Esophagus muscularis mucosa (tissue), 4 donors: ENCODE measurements around the gene ENOPH1. TPM values are rescaled to one million over a fixed set of nuclear protein-coding genes. Genes with fewer than 3 reads are reported as not detected.

ENCODE experiments used
- DNase-seq: peaks from one replicate; pipeline ENCODE4 v3.0.0-alpha.2; 2017; ENCODE audit errors: extremely low spot score
- H3K27ac ChIP-seq, 4 donors: fragments of 200-600 bp; sonication (generic); replicated peaks in 1 of 4; 1 replicate in 3 of 4; 2 replicates in 1 of 4; pipeline ENCODE4 v1.5.1; 2016 to 2019; ENCODE audit warnings: mild to moderate bottlenecking in 1 of 4
- H3K27me3 ChIP-seq, 4 donors: fragments of 200-600 bp; sonication (generic); one replicate each; pipeline versions ENCODE4 v1.5.1 to v1.6.0; 2016 to 2019
- H3K36me3 ChIP-seq, 4 donors: fragments of 200-600 bp; sonication (generic); one replicate each; pipeline ENCODE4 v1.5.1; 2016 to 2019
- H3K4me1 ChIP-seq, 4 donors: fragments of 200-600 bp; sonication (generic); one replicate each; pipeline ENCODE4 v1.5.1; 2016 to 2019
- H3K4me3 ChIP-seq, 4 donors: fragments of 200-600 bp; sonication (generic); 1 replicate in 2 of 4; 2 replicates in 2 of 4; pipeline ENCODE4 v1.5.1; 2016 to 2019; ENCODE audit warnings: mild to moderate bottlenecking in 4 of 4, moderate library complexity in 1 of 4
- H3K9me3 ChIP-seq, 4 donors: fragments of 200-600 bp; sonication (generic); 1 replicate in 3 of 4; 2 replicates in 1 of 4; pipeline ENCODE4 v1.5.1; 2016 to 2019
- CTCF ChIP-seq, 3 experiments: fragments of 200-600 bp in 2 of 3; fragments of 450-650 bp in 1 of 3; sonication (generic) in 2 of 3; IDR thresholded peaks; one replicate each; pipeline ENCODE4 v1.5.1; 2017 to 2019; ENCODE audit warnings: antibody characterized with exemption in 3 of 3, mild to moderate bottlenecking in 2 of 3, moderate library complexity in 1 of 3
- EP300 ChIP-seq: sonication (generic); formaldehyde crosslinking; IDR thresholded peaks from one replicate; pipeline ENCODE4 v1.6.1; 2017; ENCODE audit warnings: antibody characterized with exemption
- POLR2A ChIP-seq: fragments of 450-650 bp; IDR thresholded peaks from one replicate; pipeline ENCODE4 v1.6.1; 2017; ENCODE audit warnings: antibody characterized with exemption, moderate library complexity, mild to moderate bottlenecking, low read depth
- POLR2AphosphoS5 ChIP-seq, 2 donors: sonication (generic); formaldehyde crosslinking; IDR thresholded peaks; one replicate each; pipeline ENCODE4 v1.6.1; 2017; ENCODE audit warnings: antibody characterized with exemption in 2 of 2
- WGBS: methylation state at CpG from one replicate; pipeline ENCODE4 v1.1.5; 2018; 5-methylcytosine and 5-hydroxymethylcytosine counted together
- intact Hi-C: fragments of 100-400 bp; cut with DNase I; formaldehyde crosslinking; loops from one replicate; pipeline ENCODE4 v1.15.1; 2023
- small RNA-seq, 3 donors: library from RNA; depleted of rRNA; stranded (forward); fragments of <200 nt; gene quantifications; one replicate each; pipeline ENCODE3, GENCODE V24; 2016
- total RNA-seq, 4 donors: library from RNA; depleted of rRNA; stranded (reverse); fragments of >200 nt; gene quantifications; one replicate each; pipeline versions ENCODE4 v1.1.0 to v1.2.1, GENCODE V29; 2016

ENOPH1 gene
- total RNA-seq, 4 donors from 2014 or later: 17.4 to 26.4 (median 22.4) TPM

- TF ChIP-seq EP300 (no peak), CTCF (IDR thresholded peaks at IDR 0.05) (no peak), POLR2AphosphoS5 (IDR thresholded peaks at IDR 0.05) (no peak), POLR2A (no peak)
- peaks cover 0 to 5% (median 0%) of the 10 kb centered on the region in 4 donors for H3K27me3 ChIP-seq
- WGBS: 58% methylated on average over 5 of the region's 5 CpGs
Observed at GRCh38 chr4:82508806-82509428, 78.5 kb downstream of the ENOPH1 start.

GRCh38 chr4:82510216-82510615, 79.8 kb downstream of the ENOPH1 start:
- H3K27ac ChIP-seq: no peak overlapping the region
- WGBS: 99% methylated on average over 3 of the region's 3 CpGs

More at GRCh38 chr4:82508806-82509428, 78.5 kb downstream of the ENOPH1 start:
- Histone ChIP-seq H3K4me3 (no peak overlapping the region), H3K27ac (no peak overlapping the region), H3K9me3 (no peaks in the 10 kb centered on the region), H3K4me1 (no peaks in the 10 kb centered on the region), H3K36me3 (peaks cover 0 to 6% (median 0%) of the 10 kb centered on the region in 4 donors)
- DNase-seq: no peak
- intact Hi-C loops: no loop called here

More at GRCh38 chr4:82510216-82510615, 79.8 kb downstream of the ENOPH1 start:
- Histone ChIP-seq H3K4me1 (no peaks in the 10 kb centered on the region), H3K9me3 (no peaks in the 10 kb centered on the region), H3K4me3 (no peak overlapping the region), H3K36me3 (no peaks in the 10 kb centered on the region), H3K27me3 (no peaks in the 10 kb centered on the region)
- intact Hi-C loops: no loop called here
- TF ChIP-seq POLR2AphosphoS5 (IDR thresholded peaks at IDR 0.05) (no peak), EP300 (no peak), POLR2A (no peak), CTCF (IDR thresholded peaks at IDR 0.05) (no peak)
- no peak for DNase-seq

Small RNA genes within 50 kb of the gene (small RNA-seq; reads per million reads assigned to genes)
- gene RF00150: 0 to 0.17 (median 0) reads per million in 3 donors

Other genes with a start within 250 kb of the ENOPH1 start
- 10 to 100 TPM; 53.9 to 85.6 (median 69.0) TPM for gene HNRNPD, start 56.6 kb upstream of the ENOPH1 start, total RNA-seq
- gene HNRNPDL, start 128 bp upstream of the ENOPH1 start, total RNA-seq: 100 to 1,000 TPM; 135 to 227 (median 154) TPM
- gene TMEM150C, start 131.4 kb downstream of the ENOPH1 start, total RNA-seq: 1 to 10 TPM; 3.3 to 8.3 (median 5.6) TPM